Liver (tissue), 3 donors: ENCODE measurements around the gene PLAAT4.

Experiments
- ATF3 ChIP-seq: IDR thresholded peaks from 2 replicates; pipeline ENCODE4 v1.6.1; 2016; ENCODE audit warnings: antibody characterized with exemption
- CTCF ChIP-seq: fragments of 150-350 bp; IDR thresholded peaks from 2 replicates; pipeline ENCODE4 v1.5.1; 2017; ENCODE audit warnings: improper control_type of control experiment, low read depth, low read length; ENCODE audit not compliant: missing input control
- EGR1 ChIP-seq, 2 donors: IDR thresholded peaks; 2 replicates each; pipeline ENCODE4 v1.6.1; 2016 to 2018; ENCODE audit warnings: antibody characterized with exemption in 2 of 2, low read depth in 2 of 2
- FOXA1 ChIP-seq: IDR thresholded peaks from 2 replicates; pipeline ENCODE4 v1.6.1; 2016; ENCODE audit warnings: antibody characterized with exemption
- GABPA ChIP-seq, 2 donors: IDR thresholded peaks in 1 of 2; conservative IDR thresholded peaks in 1 of 2; 2 replicates each; pipeline ENCODE4 v1.6.1; 2016; ENCODE audit warnings: antibody characterized with exemption in 2 of 2, mild to moderate bottlenecking in 1 of 2, moderate library complexity in 1 of 2
- JUND ChIP-seq, 2 donors: IDR thresholded peaks; 2 replicates each; pipeline ENCODE4 v1.6.1; 2016; ENCODE audit warnings: antibody characterized with exemption in 2 of 2
- MAX ChIP-seq: IDR thresholded peaks from 2 replicates; pipeline ENCODE4 v1.6.1; 2016; ENCODE audit warnings: antibody characterized with exemption
- NR2F2 ChIP-seq: IDR thresholded peaks from 2 replicates; pipeline ENCODE4 v1.6.1; 2016; ENCODE audit warnings: antibody characterized with exemption
- RAD21 ChIP-seq, 2 donors: IDR thresholded peaks; 2 replicates each; pipeline ENCODE4 v1.6.1; 2016; ENCODE audit warnings: antibody characterized with exemption in 2 of 2, mild to moderate bottlenecking in 2 of 2
- SP1 ChIP-seq: IDR thresholded peaks from 2 replicates; pipeline ENCODE4 v1.6.1; 2018; ENCODE audit warnings: antibody characterized with exemption, mild to moderate bottlenecking
- TAF1 ChIP-seq: conservative IDR thresholded peaks from 2 replicates; pipeline ENCODE4 v1.6.1; 2016; ENCODE audit warnings: antibody characterized with exemption, mild to moderate bottlenecking
- ZBTB33 ChIP-seq: IDR thresholded peaks from 2 replicates; pipeline ENCODE4 v1.6.1; 2016; ENCODE audit warnings: antibody characterized with exemption
- donor health status: healthy.
- donor health status: healthy.

GRCh38 chr11:63534076-63534475 lies 2.5 kb upstream of the PLAAT4 start:
- TF ChIP-seq RAD21 (IDR thresholded peaks at IDR 0.05) (no peak), CTCF (no peak), FOXA1 (no peak), TAF1 (no peak), JUND (IDR thresholded peaks at IDR 0.05) (no peak), EGR1 (IDR thresholded peaks at IDR 0.05; ENCODE audit: low read depth in 2 of 2) (no peak), SP1 (no peak), MAX (no peak), NR2F2 (no peak), GABPA (IDR thresholded peaks at IDR 0.05 in 1 of 2, conservative IDR thresholded peaks at IDR 0.05 in 1 of 2) (no peak), ATF3 (no peak), ZBTB33 (no peak)
